ENCODE data around the gene STARD3. TPM values are rescaled to one million over a fixed set of nuclear protein-coding genes. Genes with fewer than 3 reads are reported as not detected.

Gene STARD3
- polyA plus RNA-seq, 1 donor from 2014 or later, result 105 TPM

- Histone ChIP-seq H2AFZ (ENCODE audit: low read depth, low read length) (no peak within 1 kb of the TSS), H3K4me2 (ENCODE audit: low read length) (peak within 1 kb of the TSS; percentile 55), H3K9me2 (ENCODE audit: insufficient read depth, low read length) (no peaks in the 10 kb centered on the region), H3K27ac (ENCODE audit: low read length) (no peak within 1 kb of the TSS), H3K36me3 (ENCODE audit: insufficient read depth, low read length) (no peaks in the 10 kb centered on the region), H4K20me1 (ENCODE audit: insufficient read depth) (no peaks in the 10 kb centered on the region), H3K4me3 (ENCODE audit: low read length) (peak within 1 kb of the TSS; percentile 66), H3K79me2 (replicated peaks; ENCODE audit: insufficient read depth, low read length) (no peaks in the 10 kb centered on the region), H3K9me3 (ENCODE audit: low read length) (no peaks in the 10 kb centered on the region), H3K27me3 (ENCODE audit: insufficient read depth, low read depth, low read length) (peaks cover 50% of the 10 kb centered on the region), H3K9ac (ENCODE audit: low read length) (peak within 1 kb of the TSS; percentile 43), H3F3A (ENCODE audit: insufficient read depth, low read length, poor library complexity, severe bottlenecking) (no peaks in the 10 kb centered on the region)
- peak; percentile 46 for TF ChIP-seq EP300 (conservative IDR thresholded peaks at IDR 0.05; ENCODE audit: poor library complexity, severe bottlenecking)
- TF ChIP-seq MXI1 (conservative IDR thresholded peaks at IDR 0.05; ENCODE audit: poor library complexity, severe bottlenecking), result no peak
Measured at GRCh38 chr17:39626171-39627046, 10.5 kb upstream of the STARD3 start, which contains the start of gene PPP1R1B. PPP1R1B (plus strand) TSS chr17:39626952; CDS start chr17:39627393, 441 bp downstream.

GRCh38 chr17:39627047-39627711 is 9.8 kb upstream of the STARD3 start:
- Histone ChIP-seq H3K9me3 (ENCODE audit: low read length) (no peaks in the 10 kb centered on the region), H4K20me1 (ENCODE audit: insufficient read depth) (no peaks in the 10 kb centered on the region), H3F3A (ENCODE audit: insufficient read depth, low read length, poor library complexity, severe bottlenecking) (no peaks in the 10 kb centered on the region), H3K79me2 (replicated peaks; ENCODE audit: insufficient read depth, low read length) (no peaks in the 10 kb centered on the region), H2AFZ (ENCODE audit: low read depth, low read length) (no peak overlapping the region), H3K4me3 (ENCODE audit: low read length) (peak overlapping the region; percentile 66), H3K27me3 (ENCODE audit: insufficient read depth, low read depth, low read length) (peaks cover 50% of the 10 kb centered on the region), H3K9ac (ENCODE audit: low read length) (peak overlapping the region; percentile 43), H3K4me2 (ENCODE audit: low read length) (peak overlapping the region; percentile 55), H3K27ac (ENCODE audit: low read length) (no peak overlapping the region), H3K9me2 (ENCODE audit: insufficient read depth, low read length) (no peaks in the 10 kb centered on the region), H3K36me3 (ENCODE audit: insufficient read depth, low read length) (no peaks in the 10 kb centered on the region)
- no peak for TF ChIP-seq REST (IDR thresholded peaks at IDR 0.05; ENCODE audit: borderline replicate concordance)
- TF ChIP-seq EZH2 (IDR thresholded peaks at IDR 0.05; ENCODE audit: borderline replicate concordance, insufficient read depth, low read length, poor library complexity, severe bottlenecking), result peak; percentile 14
- no peak for TF ChIP-seq SMC3 (conservative IDR thresholded peaks at IDR 0.05; ENCODE audit: poor library complexity)
- TF ChIP-seq EP300 (conservative IDR thresholded peaks at IDR 0.05; ENCODE audit: poor library complexity, severe bottlenecking), result no peak

GRCh38 chr17:39627712-39628516 is 9.0 kb upstream of the STARD3 start:
- no peak overlapping the region for H3K4me2 ChIP-seq (ENCODE audit: low read length)
- H3K79me2 ChIP-seq (replicated peaks; ENCODE audit: insufficient read depth, low read length), result no peaks in the 10 kb centered on the region
- no peaks in the 10 kb centered on the region for H3K36me3 ChIP-seq (ENCODE audit: insufficient read depth, low read length)
- H3K4me3 ChIP-seq (ENCODE audit: low read length), result peak overlapping the region; percentile 66
- H2AFZ ChIP-seq (ENCODE audit: low read depth, low read length), result no peak overlapping the region
- no peaks in the 10 kb centered on the region for H3K9me3 ChIP-seq (ENCODE audit: low read length)
- H3K27ac ChIP-seq (ENCODE audit: low read length), result no peak overlapping the region
- peaks cover 50% of the 10 kb centered on the region for H3K27me3 ChIP-seq (ENCODE audit: insufficient read depth, low read depth, low read length)
- no peaks in the 10 kb centered on the region for H3K9me2 ChIP-seq (ENCODE audit: insufficient read depth, low read length)
- TF ChIP-seq EZH2 (IDR thresholded peaks at IDR 0.05; ENCODE audit: borderline replicate concordance, insufficient read depth, low read length, poor library complexity, severe bottlenecking) (peak; percentile 10), POLR2AphosphoS5 (IDR thresholded peaks at IDR 0.05) (no peak)
- H3K9ac ChIP-seq (ENCODE audit: low read length), result no peak overlapping the region
- no peaks in the 10 kb centered on the region for H3F3A ChIP-seq (ENCODE audit: insufficient read depth, low read length, poor library complexity, severe bottlenecking)
- H4K20me1 ChIP-seq (ENCODE audit: insufficient read depth), result no peaks in the 10 kb centered on the region

Measured in neural cell (in vitro differentiated cells).